ENCODE data around the gene KLHL29. TPM values are rescaled to one million over a fixed set of nuclear protein-coding genes. Genes with fewer than 3 reads are reported as not detected.

KLHL29 gene
- polyA plus RNA-seq, 1 donor from 2014 or later, result 42.4 TPM

DNA sequence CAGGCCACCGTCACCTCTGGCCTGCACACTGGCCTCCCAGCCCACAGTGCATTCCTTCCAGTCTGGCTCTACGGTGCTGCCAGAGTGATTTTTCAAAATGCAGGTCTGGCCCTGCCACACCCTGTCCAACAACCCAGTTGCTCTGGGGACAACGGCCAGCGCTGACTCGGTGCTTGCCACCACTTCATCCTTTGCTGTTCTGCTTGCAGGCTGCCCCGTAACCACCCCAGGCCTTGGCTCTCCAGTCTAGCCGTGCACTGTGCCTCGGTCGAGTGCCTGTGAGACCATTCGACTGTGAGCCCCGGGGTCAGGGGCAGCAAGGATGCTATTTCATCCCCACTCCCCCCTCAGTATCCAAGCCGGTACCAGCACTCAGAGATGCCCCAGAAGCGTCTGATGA is 262.6 kb downstream of the KLHL29 start:
- H3K4me2 ChIP-seq (ENCODE audit: low read length), result no peak overlapping the region
- H3K27ac ChIP-seq (ENCODE audit: low read length), result no peak overlapping the region
- no peaks in the 10 kb centered on the region for H3K79me2 ChIP-seq (replicated peaks; ENCODE audit: insufficient read depth, low read length)
- H3K36me3 ChIP-seq (ENCODE audit: insufficient read depth, low read length), result peaks cover 20% of the 10 kb centered on the region
- H3K4me3 ChIP-seq (ENCODE audit: low read length), result no peak overlapping the region
- TF ChIP-seq SMC3 (conservative IDR thresholded peaks at IDR 0.05; ENCODE audit: poor library complexity), result no peak
- TF ChIP-seq, protein P1, sequence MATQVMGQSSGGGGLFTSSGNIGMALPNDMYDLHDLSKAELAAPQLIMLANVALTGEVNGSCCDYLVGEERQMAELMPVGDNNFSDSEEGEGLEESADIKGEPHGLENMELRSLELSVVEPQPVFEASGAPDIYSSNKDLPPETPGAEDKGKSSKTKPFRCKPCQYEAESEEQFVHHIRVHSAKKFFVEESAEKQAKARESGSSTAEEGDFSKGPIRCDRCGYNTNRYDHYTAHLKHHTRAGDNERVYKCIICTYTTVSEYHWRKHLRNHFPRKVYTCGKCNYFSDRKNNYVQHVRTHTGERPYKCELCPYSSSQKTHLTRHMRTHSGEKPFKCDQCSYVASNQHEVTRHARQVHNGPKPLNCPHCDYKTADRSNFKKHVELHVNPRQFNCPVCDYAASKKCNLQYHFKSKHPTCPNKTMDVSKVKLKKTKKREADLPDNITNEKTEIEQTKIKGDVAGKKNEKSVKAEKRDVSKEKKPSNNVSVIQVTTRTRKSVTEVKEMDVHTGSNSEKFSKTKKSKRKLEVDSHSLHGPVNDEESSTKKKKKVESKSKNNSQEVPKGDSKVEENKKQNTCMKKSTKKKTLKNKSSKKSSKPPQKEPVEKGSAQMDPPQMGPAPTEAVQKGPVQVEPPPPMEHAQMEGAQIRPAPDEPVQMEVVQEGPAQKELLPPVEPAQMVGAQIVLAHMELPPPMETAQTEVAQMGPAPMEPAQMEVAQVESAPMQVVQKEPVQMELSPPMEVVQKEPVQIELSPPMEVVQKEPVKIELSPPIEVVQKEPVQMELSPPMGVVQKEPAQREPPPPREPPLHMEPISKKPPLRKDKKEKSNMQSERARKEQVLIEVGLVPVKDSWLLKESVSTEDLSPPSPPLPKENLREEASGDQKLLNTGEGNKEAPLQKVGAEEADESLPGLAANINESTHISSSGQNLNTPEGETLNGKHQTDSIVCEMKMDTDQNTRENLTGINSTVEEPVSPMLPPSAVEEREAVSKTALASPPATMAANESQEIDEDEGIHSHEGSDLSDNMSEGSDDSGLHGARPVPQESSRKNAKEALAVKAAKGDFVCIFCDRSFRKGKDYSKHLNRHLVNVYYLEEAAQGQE (IDR thresholded peaks at IDR 0.05; ENCODE audit: borderline replicate concordance), result no peak
- no peaks in the 10 kb centered on the region for H4K20me1 ChIP-seq (ENCODE audit: insufficient read depth)
- H3K9ac ChIP-seq (ENCODE audit: low read length), result no peak overlapping the region
- H3K9me2 ChIP-seq (ENCODE audit: insufficient read depth, low read length), result no peaks in the 10 kb centered on the region
- H3K27me3 ChIP-seq (ENCODE audit: insufficient read depth, low read depth, low read length), result no peaks in the 10 kb centered on the region
- no peak overlapping the region for H2AFZ ChIP-seq (ENCODE audit: low read depth, low read length)
- no peaks in the 10 kb centered on the region for H3F3A ChIP-seq (ENCODE audit: insufficient read depth, low read length, poor library complexity, severe bottlenecking)
- peaks cover 3% of the 10 kb centered on the region for H3K9me3 ChIP-seq (ENCODE audit: low read length)

- TF ChIP-seq RAD21 (conservative IDR thresholded peaks at IDR 0.05) (no peak), MXI1 (conservative IDR thresholded peaks at IDR 0.05; ENCODE audit: poor library complexity, severe bottlenecking) (no peak), CTCF (IDR thresholded peaks at IDR 0.05; ENCODE audit: poor library complexity, severe bottlenecking) (no peak), TAF1 (IDR thresholded peaks at IDR 0.05; ENCODE audit: low read depth) (no peak), POLR2AphosphoS5 (IDR thresholded peaks at IDR 0.05) (no peak), SMC3 (conservative IDR thresholded peaks at IDR 0.05; ENCODE audit: poor library complexity) (no peak), EP300 (conservative IDR thresholded peaks at IDR 0.05; ENCODE audit: poor library complexity, severe bottlenecking) (no peak), EZH2 (IDR thresholded peaks at IDR 0.05; ENCODE audit: borderline replicate concordance, insufficient read depth, low read length, poor library complexity, severe bottlenecking) (no peak)
- TF ChIP-seq, protein P1 (IDR thresholded peaks at IDR 0.05; ENCODE audit: borderline replicate concordance), result no peak
- Histone ChIP-seq H3F3A (ENCODE audit: insufficient read depth, low read length, poor library complexity, severe bottlenecking) (no peaks in the 10 kb centered on the region), H2AFZ (ENCODE audit: low read depth, low read length) (no peak overlapping the region), H3K4me2 (ENCODE audit: low read length) (no peak overlapping the region), H3K9me2 (ENCODE audit: insufficient read depth, low read length) (no peaks in the 10 kb centered on the region), H3K79me2 (replicated peaks; ENCODE audit: insufficient read depth, low read length) (no peaks in the 10 kb centered on the region), H3K9ac (ENCODE audit: low read length) (no peak overlapping the region), H3K4me3 (ENCODE audit: low read length) (no peak overlapping the region), H3K9me3 (ENCODE audit: low read length) (no peaks in the 10 kb centered on the region), H3K36me3 (ENCODE audit: insufficient read depth, low read length) (peaks cover 13% of the 10 kb centered on the region), H4K20me1 (ENCODE audit: insufficient read depth) (no peaks in the 10 kb centered on the region), H3K27me3 (ENCODE audit: insufficient read depth, low read depth, low read length) (no peaks in the 10 kb centered on the region), H3K27ac (ENCODE audit: low read length) (no peak overlapping the region)
Measured at GRCh38 chr2:23649303-23649702, 264.3 kb downstream of the KLHL29 start.
